ENCODE data around the gene DAB1.

DAB1 gene

DNA sequence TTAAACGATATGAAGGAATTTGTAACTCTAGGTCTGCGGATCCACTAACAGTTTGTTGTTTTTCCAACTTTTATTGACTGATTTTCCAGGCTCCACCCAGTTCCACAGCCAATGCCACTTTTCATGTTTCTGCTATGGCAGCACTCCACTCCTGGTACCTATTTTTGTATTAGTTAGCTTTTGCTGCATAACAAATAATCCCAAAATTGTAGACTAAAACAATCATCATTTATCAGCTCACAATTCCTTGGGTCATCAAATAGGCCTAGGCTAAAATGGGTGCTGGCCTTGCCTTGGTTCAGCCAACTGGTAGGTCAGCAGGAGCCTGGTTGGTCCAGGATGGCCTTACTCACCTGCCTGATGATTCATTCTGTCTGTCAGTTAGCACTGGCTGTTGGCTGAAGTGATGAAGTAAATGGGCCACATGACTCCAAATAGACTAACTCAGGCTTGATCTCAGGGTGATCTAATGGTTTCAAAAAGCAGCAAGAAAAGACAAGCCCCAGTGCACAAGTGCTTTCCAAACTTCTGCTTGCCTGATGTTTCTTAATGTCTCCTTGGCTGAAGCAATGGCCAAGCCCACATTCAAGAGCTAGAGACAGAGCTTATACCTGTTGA is 454.9 kb downstream of the DAB1 start:
- no peaks in the 10 kb centered on the region for H3K36me3 ChIP-seq (ENCODE audit: control insufficient read depth, low read length)
- H3K79me2 ChIP-seq (ENCODE audit: control insufficient read depth, low read length) = no peaks in the 10 kb centered on the region
- H3K4me3 ChIP-seq (ENCODE audit: low read length) = no peak overlapping the region
- no peaks in the 10 kb centered on the region for H3K4me1 ChIP-seq (ENCODE audit: control insufficient read depth, low read length)
- H3K4me2 ChIP-seq (ENCODE audit: low read length) = no peak overlapping the region
- H3K9me3 ChIP-seq (ENCODE audit: control insufficient read depth, insufficient read depth, low read length) = no peaks in the 10 kb centered on the region; the same call in 1 of the 2 replicates
- H3K9me2 ChIP-seq (replicated peaks; ENCODE audit: control insufficient read depth, low read length) = no peaks in the 10 kb centered on the region
- TF ChIP-seq, protein P1, sequence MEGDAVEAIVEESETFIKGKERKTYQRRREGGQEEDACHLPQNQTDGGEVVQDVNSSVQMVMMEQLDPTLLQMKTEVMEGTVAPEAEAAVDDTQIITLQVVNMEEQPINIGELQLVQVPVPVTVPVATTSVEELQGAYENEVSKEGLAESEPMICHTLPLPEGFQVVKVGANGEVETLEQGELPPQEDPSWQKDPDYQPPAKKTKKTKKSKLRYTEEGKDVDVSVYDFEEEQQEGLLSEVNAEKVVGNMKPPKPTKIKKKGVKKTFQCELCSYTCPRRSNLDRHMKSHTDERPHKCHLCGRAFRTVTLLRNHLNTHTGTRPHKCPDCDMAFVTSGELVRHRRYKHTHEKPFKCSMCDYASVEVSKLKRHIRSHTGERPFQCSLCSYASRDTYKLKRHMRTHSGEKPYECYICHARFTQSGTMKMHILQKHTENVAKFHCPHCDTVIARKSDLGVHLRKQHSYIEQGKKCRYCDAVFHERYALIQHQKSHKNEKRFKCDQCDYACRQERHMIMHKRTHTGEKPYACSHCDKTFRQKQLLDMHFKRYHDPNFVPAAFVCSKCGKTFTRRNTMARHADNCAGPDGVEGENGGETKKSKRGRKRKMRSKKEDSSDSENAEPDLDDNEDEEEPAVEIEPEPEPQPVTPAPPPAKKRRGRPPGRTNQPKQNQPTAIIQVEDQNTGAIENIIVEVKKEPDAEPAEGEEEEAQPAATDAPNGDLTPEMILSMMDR (IDR thresholded peaks at IDR 0.05; ENCODE audit: low read depth, low read length, poor library complexity, severe bottlenecking) = no peak
- no peak for TF ChIP-seq EZH2phosphoT487 (IDR thresholded peaks at IDR 0.05; ENCODE audit: borderline replicate concordance, low read length)
- H3F3A ChIP-seq (ENCODE audit: control insufficient read depth, insufficient read depth) = no peaks in the 10 kb centered on the region
- no peaks in the 10 kb centered on the region for H3K27me3 ChIP-seq (ENCODE audit: control insufficient read depth, low read length)
- H3K27ac ChIP-seq (ENCODE audit: low read depth, low read length) = no peak overlapping the region
- H4K20me1 ChIP-seq (ENCODE audit: control insufficient read depth, insufficient read depth, low read depth, low read length) = no peaks in the 10 kb centered on the region

DNA sequence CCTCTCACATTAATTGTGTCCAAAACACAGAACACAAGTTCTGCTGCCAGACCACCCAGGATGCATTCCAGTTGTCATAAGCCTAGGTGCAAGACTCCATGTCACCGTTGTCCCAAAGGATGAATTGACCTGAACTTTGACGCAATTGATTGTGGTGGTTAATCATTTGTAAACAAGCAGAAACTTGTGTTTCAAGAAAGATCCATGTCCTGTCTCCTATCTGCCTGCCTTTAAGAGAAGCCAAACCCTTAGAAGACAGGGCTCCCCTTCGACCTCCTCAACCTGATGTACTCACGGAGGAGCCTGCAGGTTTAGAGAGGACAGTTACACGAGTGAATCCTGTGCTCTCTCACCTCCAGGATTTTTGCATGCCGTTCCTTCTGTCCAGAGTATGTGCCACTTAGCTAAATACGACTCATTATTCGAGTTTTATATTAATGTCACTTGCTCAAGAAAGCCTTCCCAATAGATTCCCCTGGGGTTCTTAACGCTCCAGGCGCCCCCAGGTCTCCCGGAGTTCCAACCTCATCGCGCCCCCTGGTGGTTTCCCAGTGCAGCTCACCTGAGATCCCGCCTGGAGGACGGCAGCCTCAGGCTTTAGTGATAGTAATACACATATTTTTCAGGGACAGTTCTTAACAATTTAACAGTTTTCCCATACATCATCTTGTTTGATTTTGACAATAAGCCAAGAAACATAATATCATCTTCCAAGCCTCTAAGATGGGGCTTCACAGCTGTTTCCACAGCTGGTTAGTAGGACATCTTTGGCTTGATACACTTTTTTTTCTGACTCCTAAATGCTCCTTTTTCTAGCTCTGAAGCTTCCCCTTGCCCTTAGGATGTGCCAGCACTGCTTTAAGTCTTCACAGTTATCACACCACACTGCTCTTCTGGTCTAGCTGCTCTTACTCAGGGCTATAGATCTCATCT is 455.7 kb downstream of the DAB1 start:
- H3F3A ChIP-seq (ENCODE audit: control insufficient read depth, insufficient read depth) = no peaks in the 10 kb centered on the region
- no peak overlapping the region for H3K27ac ChIP-seq (ENCODE audit: low read depth, low read length)
- H3K9me2 ChIP-seq (replicated peaks; ENCODE audit: control insufficient read depth, low read length) = no peaks in the 10 kb centered on the region
- H3K4me1 ChIP-seq (ENCODE audit: control insufficient read depth, low read length) = no peaks in the 10 kb centered on the region
- H3K79me2 ChIP-seq (ENCODE audit: control insufficient read depth, low read length) = no peaks in the 10 kb centered on the region
- no peak overlapping the region for H3K4me3 ChIP-seq (ENCODE audit: low read length)
- TF ChIP-seq EZH2phosphoT487 (IDR thresholded peaks at IDR 0.05; ENCODE audit: borderline replicate concordance, low read length) = no peak
- TF ChIP-seq, protein P1 (IDR thresholded peaks at IDR 0.05; ENCODE audit: low read depth, low read length, poor library complexity, severe bottlenecking) = peak; percentile 56
- H3K4me2 ChIP-seq (ENCODE audit: low read length) = no peak overlapping the region
- no peaks in the 10 kb centered on the region for H4K20me1 ChIP-seq (ENCODE audit: control insufficient read depth, insufficient read depth, low read depth, low read length)
- no peaks in the 10 kb centered on the region; the same call in 1 of the 2 replicates for H3K9me3 ChIP-seq (ENCODE audit: control insufficient read depth, insufficient read depth, low read length)
- H3K27me3 ChIP-seq (ENCODE audit: control insufficient read depth, low read length) = no peaks in the 10 kb centered on the region
- H3K36me3 ChIP-seq (ENCODE audit: control insufficient read depth, low read length) = no peaks in the 10 kb centered on the region

DNA sequence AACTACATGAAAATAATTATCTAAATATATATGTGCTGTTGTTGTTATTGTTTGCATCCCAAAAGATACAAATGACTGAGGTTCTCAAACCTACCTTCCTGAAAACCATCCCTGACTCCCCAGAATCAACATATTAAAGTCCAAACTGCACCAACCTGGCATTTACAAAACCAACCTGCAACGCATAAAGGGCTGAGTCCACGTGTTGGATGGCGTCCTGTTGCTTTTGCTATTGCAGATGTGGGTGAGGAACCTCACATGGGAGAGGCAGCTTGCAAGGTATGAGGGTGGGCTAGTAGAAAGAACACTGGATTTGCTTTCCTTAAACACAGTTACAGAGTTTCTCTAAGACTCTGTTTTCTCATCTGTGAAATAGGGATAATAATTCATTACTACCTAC is 456.5 kb downstream of the DAB1 start:
- H3K27me3 ChIP-seq (ENCODE audit: control insufficient read depth, low read length) = no peaks in the 10 kb centered on the region
- no peak overlapping the region for H3K4me3 ChIP-seq (ENCODE audit: low read length)
- no peaks in the 10 kb centered on the region; the same call in 1 of the 2 replicates for H3K9me3 ChIP-seq (ENCODE audit: control insufficient read depth, insufficient read depth, low read length)
- no peaks in the 10 kb centered on the region for H3F3A ChIP-seq (ENCODE audit: control insufficient read depth, insufficient read depth)
- H3K4me1 ChIP-seq (ENCODE audit: control insufficient read depth, low read length) = no peaks in the 10 kb centered on the region
- H4K20me1 ChIP-seq (ENCODE audit: control insufficient read depth, insufficient read depth, low read depth, low read length) = no peaks in the 10 kb centered on the region
- H3K27ac ChIP-seq (ENCODE audit: low read depth, low read length) = no peak overlapping the region
- TF ChIP-seq, protein P1 (IDR thresholded peaks at IDR 0.05; ENCODE audit: low read depth, low read length, poor library complexity, severe bottlenecking) = no peak
- TF ChIP-seq EZH2phosphoT487 (IDR thresholded peaks at IDR 0.05; ENCODE audit: borderline replicate concordance, low read length) = no peak
- H3K36me3 ChIP-seq (ENCODE audit: control insufficient read depth, low read length) = no peaks in the 10 kb centered on the region
- H3K4me2 ChIP-seq (ENCODE audit: low read length) = no peak overlapping the region
- H3K9me2 ChIP-seq (replicated peaks; ENCODE audit: control insufficient read depth, low read length) = no peaks in the 10 kb centered on the region
- no peaks in the 10 kb centered on the region for H3K79me2 ChIP-seq (ENCODE audit: control insufficient read depth, low read length)

Data from DOHH2 (cell line).